Right atrium auricular region (tissue), 2 donors: Measurements from ENCODE around the gene PTBP2. TPM values are rescaled to one million over a fixed set of nuclear protein-coding genes. Genes with fewer than 3 reads are reported as not detected.
"Not testable (repeated sequence)": the region's sequence is repeated elsewhere in the genome, so short reads cannot be mapped to it uniquely, and the experiment has no call there.

Experiments used
- DNase-seq: peaks from one replicate; pipeline ENCODE4 v3.0.0-alpha.2; 2019; ENCODE audit warnings: low spot score
- H3K27ac ChIP-seq, 2 donors: fragments of 200-600 bp; sonication (generic); 1 replicate in 1 of 2; 2 replicates in 1 of 2; pipeline ENCODE4 v1.5.1; 2016 to 2019
- H3K27me3 ChIP-seq, 2 donors: fragments of 200-600 bp; sonication (generic); one replicate each; pipeline versions ENCODE4 v1.5.1 to v1.6.0; 2017 to 2019
- H3K36me3 ChIP-seq: fragments of 200-600 bp; sonication (generic); one replicate; pipeline ENCODE4 v1.5.1; 2016
- H3K4me1 ChIP-seq, 2 donors: fragments of 200-600 bp; sonication (generic); one replicate each; pipeline versions ENCODE4 v1.5.1 to v1.6.0; 2017 to 2019
- H3K4me3 ChIP-seq, 2 donors: fragments of 200-600 bp; sonication (generic); 1 replicate in 1 of 2; 2 replicates in 1 of 2; pipeline ENCODE4 v1.5.1; 2017 to 2019; ENCODE audit warnings: mild to moderate bottlenecking in 1 of 2, moderate library complexity in 1 of 2
- H3K9me3 ChIP-seq, 2 donors: fragments of 200-600 bp; sonication (generic); one replicate each; pipeline ENCODE4 v1.5.1; 2019
- total RNA-seq, 2 donors: library from RNA; depleted of rRNA; stranded (reverse); fragments of >200 nt; gene quantifications; one replicate each; pipeline ENCODE4 v1.1.0, GENCODE V29; 2016
- TF ChIP-seq, protein P1 (sequence below), 2 donors: fragments of 200-600 bp; sonication (generic); IDR thresholded peaks; one replicate each; pipeline ENCODE4 v1.5.1; 2019; ENCODE audit warnings: antibody characterized with exemption in 2 of 2

The PTBP2 gene
- total RNA-seq, 2 donors from 2014 or later = 15.9 to 21.9 TPM

DNA sequence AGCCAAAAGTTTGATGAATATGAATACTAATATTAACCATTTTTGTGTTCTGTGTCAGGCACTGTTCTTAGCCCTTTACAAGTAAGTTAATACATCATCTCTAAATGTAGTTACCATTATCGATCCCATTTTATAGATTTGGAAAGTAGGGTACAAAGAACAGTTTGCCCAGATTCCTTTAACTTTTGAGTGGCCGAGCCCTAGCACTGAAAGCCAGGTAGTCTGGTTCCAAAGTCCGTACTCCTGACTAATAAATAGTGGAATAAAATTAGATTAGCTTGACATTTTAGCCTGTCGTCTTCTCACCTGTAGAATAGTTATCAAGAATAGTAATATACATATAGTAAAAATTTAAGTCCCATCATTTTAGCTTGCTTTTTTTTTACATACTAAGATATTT is 70.6 kb downstream of the PTBP2 start:
- H3K27ac ChIP-seq = no peak overlapping the region
- H3K36me3 ChIP-seq = peaks cover 1% of the 10 kb centered on the region
- TF ChIP-seq, protein P1, sequence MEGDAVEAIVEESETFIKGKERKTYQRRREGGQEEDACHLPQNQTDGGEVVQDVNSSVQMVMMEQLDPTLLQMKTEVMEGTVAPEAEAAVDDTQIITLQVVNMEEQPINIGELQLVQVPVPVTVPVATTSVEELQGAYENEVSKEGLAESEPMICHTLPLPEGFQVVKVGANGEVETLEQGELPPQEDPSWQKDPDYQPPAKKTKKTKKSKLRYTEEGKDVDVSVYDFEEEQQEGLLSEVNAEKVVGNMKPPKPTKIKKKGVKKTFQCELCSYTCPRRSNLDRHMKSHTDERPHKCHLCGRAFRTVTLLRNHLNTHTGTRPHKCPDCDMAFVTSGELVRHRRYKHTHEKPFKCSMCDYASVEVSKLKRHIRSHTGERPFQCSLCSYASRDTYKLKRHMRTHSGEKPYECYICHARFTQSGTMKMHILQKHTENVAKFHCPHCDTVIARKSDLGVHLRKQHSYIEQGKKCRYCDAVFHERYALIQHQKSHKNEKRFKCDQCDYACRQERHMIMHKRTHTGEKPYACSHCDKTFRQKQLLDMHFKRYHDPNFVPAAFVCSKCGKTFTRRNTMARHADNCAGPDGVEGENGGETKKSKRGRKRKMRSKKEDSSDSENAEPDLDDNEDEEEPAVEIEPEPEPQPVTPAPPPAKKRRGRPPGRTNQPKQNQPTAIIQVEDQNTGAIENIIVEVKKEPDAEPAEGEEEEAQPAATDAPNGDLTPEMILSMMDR (IDR thresholded peaks at IDR 0.05) = no peak

GRCh38 chr1:96801696-96802095 is 80.1 kb downstream of the PTBP2 start:
- not testable (repeated sequence) for DNase-seq, H3K27me3 ChIP-seq, H3K4me1 ChIP-seq, H3K4me3 ChIP-seq, H3K27ac ChIP-seq, H3K9me3 ChIP-seq
- peaks cover 12% of the 10 kb centered on the region for H3K36me3 ChIP-seq

More for the DNA sequence above, 70.6 kb downstream of the PTBP2 start:
- Histone ChIP-seq H3K9me3 (no peaks in the 10 kb centered on the region), H3K27me3 (no peaks in the 10 kb centered on the region), H3K4me1 (no peaks in the 10 kb centered on the region), H3K4me3 (no peak overlapping the region)
- no peak for DNase-seq

DNA sequence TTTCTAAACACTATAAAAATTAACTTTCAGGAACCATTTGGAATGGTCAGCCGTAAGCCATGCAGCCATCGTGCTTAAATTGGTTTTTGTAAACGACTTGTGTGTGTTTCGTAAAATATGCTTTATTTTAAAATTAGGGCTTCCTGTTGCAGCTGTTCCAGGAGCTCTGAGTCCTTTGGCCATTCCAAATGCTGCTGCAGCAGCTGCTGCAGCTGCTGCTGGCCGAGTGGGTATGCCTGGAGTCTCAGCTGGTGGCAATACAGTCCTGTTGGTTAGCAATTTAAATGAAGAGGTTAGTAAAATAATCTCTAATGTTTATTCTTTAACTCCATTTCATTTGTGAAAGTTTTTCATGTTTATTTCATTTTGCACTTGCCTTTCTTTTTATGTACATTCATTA is 83.1 kb downstream of the PTBP2 start:
- Histone ChIP-seq H3K4me1 (peaks cover 0 to 12% of the 10 kb centered on the region in 2 donors), H3K36me3 (peaks cover 16% of the 10 kb centered on the region), H3K4me3 (no peak overlapping the region), H3K27ac (no peak overlapping the region), H3K9me3 (no peaks in the 10 kb centered on the region), H3K27me3 (no peaks in the 10 kb centered on the region)
- no peak for DNase-seq
- TF ChIP-seq, protein P1 (IDR thresholded peaks at IDR 0.05) = no peak

- H3K36me3 ChIP-seq = peaks cover 16% of the 10 kb centered on the region
- TF ChIP-seq, protein P1 (IDR thresholded peaks at IDR 0.05) = no peak
These were observed 86.6 kb downstream of the PTBP2 start for GRCh38 chr1:96808191-96808590.

GRCh38 chr1:96815914-96816313 is 94.3 kb downstream of the PTBP2 start:
- peaks cover 9% of the 10 kb centered on the region for H3K36me3 ChIP-seq
- H3K4me3 ChIP-seq = no peak overlapping the region
- no peaks in the 10 kb centered on the region for H3K27me3 ChIP-seq
- no peak for DNase-seq
- no peaks in the 10 kb centered on the region for H3K9me3 ChIP-seq
- H3K4me1 ChIP-seq = no peaks in the 10 kb centered on the region
- no peak overlapping the region for H3K27ac ChIP-seq
- TF ChIP-seq, protein P1 (IDR thresholded peaks at IDR 0.05) = no peak

More at GRCh38 chr1:96808191-96808590, 86.6 kb downstream of the PTBP2 start:
- Histone ChIP-seq H3K4me3 (no peak overlapping the region), H3K9me3 (no peaks in the 10 kb centered on the region), H3K4me1 (peaks cover 0 to 12% of the 10 kb centered on the region in 2 donors), H3K27ac (no peak overlapping the region), H3K27me3 (no peaks in the 10 kb centered on the region)
- no peak for DNase-seq

DNA sequence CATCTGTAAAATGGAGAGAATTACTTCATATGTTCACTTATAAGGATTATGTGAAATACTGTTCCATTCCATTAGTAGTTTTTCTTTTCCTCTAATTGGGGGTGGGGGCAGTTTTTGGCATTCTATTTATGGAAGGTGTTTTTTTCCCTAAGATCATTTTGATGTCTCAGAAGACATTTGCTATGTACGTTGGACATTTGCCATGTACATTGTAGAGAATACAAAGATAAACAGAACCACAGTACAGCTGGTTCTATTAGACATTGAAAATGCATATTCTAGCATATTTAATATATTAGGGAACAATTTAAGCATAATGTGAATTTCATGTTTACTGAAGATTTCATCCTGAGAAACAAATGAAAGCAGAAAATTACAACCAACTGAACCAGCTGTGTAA is 98.5 kb downstream of the PTBP2 start:
- H3K4me1 ChIP-seq = no peaks in the 10 kb centered on the region
- DNase-seq = no peak
- no peak overlapping the region for H3K27ac ChIP-seq
- no peaks in the 10 kb centered on the region for H3K27me3 ChIP-seq
- no peaks in the 10 kb centered on the region for H3K36me3 ChIP-seq
- no peaks in the 10 kb centered on the region for H3K9me3 ChIP-seq
- TF ChIP-seq, protein P1 (IDR thresholded peaks at IDR 0.05) = no peak
- no peak overlapping the region for H3K4me3 ChIP-seq
